Measurements from ENCODE around the gene ECEL1.

DNA sequence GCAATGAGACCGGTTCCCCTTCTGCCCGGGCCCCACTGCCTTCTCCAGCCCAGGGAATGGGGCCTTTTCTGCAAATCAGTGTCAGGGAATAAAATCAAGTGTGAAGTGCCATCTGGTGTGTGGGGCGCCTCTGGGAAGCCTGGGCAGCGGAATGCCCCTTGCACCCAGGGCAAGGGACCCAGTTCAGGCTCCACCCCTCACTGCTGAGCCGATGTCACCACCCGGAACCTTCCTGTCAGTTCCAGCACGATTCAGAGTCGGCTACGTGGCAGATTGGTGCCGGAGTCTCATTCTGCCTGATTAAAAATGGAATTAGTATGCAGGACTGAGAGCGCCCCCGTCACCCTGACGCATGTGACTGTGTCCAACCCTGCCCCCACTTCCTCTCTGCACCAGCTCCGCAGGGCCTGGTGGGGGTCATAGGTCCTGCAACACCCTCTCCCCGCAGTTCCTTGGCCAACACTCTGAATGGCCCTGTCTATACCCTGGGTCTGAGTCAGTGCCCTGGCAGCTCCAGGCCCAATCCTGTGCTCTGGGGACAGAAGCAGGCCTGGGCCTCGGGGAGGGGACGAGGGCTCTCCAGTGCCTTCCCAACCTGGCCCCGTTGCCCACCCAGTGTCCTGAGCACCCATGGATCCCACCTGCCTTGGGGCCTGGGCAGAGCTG is 39.9 kb downstream of the ECEL1 start:
- TF ChIP-seq, protein P1, sequence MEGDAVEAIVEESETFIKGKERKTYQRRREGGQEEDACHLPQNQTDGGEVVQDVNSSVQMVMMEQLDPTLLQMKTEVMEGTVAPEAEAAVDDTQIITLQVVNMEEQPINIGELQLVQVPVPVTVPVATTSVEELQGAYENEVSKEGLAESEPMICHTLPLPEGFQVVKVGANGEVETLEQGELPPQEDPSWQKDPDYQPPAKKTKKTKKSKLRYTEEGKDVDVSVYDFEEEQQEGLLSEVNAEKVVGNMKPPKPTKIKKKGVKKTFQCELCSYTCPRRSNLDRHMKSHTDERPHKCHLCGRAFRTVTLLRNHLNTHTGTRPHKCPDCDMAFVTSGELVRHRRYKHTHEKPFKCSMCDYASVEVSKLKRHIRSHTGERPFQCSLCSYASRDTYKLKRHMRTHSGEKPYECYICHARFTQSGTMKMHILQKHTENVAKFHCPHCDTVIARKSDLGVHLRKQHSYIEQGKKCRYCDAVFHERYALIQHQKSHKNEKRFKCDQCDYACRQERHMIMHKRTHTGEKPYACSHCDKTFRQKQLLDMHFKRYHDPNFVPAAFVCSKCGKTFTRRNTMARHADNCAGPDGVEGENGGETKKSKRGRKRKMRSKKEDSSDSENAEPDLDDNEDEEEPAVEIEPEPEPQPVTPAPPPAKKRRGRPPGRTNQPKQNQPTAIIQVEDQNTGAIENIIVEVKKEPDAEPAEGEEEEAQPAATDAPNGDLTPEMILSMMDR (IDR thresholded peaks at IDR 0.05): no peak
- TF ChIP-seq POLR2A (IDR thresholded peaks at IDR 0.05): no peak
- TF ChIP-seq POLR2AphosphoS5 (IDR thresholded peaks at IDR 0.05): no peak
